Measurements from ENCODE around the gene SPRR2B. TPM values are rescaled to one million over a fixed set of nuclear protein-coding genes. Genes with fewer than 3 reads are reported as not detected.

Gene SPRR2B
- total and polyA plus RNA-seq, 12 donors, result not detected

DNA sequence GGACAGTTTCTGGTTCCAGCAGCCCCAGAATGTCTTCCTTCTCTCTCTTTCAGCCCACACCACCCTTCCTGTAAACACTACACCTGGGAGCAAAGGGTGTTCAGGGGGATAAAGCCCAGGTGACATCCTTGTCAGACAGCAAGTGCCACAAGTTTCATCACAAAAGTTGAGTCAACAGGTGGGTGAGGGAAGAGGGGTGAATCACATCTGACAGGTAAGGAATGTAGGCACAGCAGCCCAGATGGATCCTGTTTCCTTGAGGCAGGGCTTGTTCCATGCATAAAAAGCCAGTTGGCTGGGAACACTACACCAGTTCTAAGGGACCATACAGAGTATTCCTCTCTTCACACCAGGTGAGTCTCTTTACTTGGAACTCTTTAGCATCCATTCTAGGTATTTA, 40.5 kb downstream of the SPRR2B start, which contains the start of gene SPRR1B:
Gene SPRR1B, plus strand, starts transcription at position 309 of the 400 bp plus-strand sequence. CDS start 1,143 bp downstream, outside the sequence.
- H3K36me3 ChIP-seq, result no peaks in the 10 kb centered on the region
- intact Hi-C loops (cut with DNase I), result no loop called here
- no peak within 1 kb of the TSS for H3K27ac ChIP-seq
- H3K27me3 ChIP-seq, result peaks cover 0 to 6% (median 0%) of the 10 kb centered on the region in 7 donors
- DNase-seq (no peak), ATAC-seq (no peak)
- no peaks in the 10 kb centered on the region for H3K4me1 ChIP-seq
- TF ChIP-seq, protein P1, sequence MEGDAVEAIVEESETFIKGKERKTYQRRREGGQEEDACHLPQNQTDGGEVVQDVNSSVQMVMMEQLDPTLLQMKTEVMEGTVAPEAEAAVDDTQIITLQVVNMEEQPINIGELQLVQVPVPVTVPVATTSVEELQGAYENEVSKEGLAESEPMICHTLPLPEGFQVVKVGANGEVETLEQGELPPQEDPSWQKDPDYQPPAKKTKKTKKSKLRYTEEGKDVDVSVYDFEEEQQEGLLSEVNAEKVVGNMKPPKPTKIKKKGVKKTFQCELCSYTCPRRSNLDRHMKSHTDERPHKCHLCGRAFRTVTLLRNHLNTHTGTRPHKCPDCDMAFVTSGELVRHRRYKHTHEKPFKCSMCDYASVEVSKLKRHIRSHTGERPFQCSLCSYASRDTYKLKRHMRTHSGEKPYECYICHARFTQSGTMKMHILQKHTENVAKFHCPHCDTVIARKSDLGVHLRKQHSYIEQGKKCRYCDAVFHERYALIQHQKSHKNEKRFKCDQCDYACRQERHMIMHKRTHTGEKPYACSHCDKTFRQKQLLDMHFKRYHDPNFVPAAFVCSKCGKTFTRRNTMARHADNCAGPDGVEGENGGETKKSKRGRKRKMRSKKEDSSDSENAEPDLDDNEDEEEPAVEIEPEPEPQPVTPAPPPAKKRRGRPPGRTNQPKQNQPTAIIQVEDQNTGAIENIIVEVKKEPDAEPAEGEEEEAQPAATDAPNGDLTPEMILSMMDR (IDR thresholded peaks at IDR 0.05), result no peak
- H3K9me3 ChIP-seq, result peaks cover 0 to 4% (median 0%) of the 10 kb centered on the region in 11 donors
- H3K4me3 ChIP-seq, result no peak within 1 kb of the TSS

DNA sequence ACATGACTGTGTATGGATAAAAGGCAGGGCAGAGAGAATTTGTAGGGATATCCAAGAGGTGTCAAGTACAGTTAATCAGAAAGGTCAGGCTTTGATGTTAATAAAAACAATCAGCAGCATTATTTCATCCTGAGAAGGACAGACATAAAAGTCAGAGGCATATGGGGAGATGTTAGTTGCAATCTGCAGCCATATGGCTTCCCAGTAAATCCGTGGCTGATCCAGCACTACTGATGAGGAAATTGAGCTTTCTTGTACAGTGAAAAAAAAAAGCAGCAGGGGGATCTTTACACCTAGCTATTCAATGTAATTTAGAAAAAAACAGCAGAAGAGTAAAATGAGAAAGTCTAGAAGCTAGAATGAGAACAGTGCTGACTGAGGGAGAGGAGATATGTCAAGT, 42.6 kb downstream of the SPRR2B start:
- peaks cover 0 to 6% (median 0%) of the 10 kb centered on the region in 7 donors for H3K27me3 ChIP-seq
- ATAC-seq, result no peak
- no peak for DNase-seq
- H3K9me3 ChIP-seq, result peaks cover 0 to 4% (median 0%) of the 10 kb centered on the region in 11 donors
- H3K36me3 ChIP-seq, result no peaks in the 10 kb centered on the region
- 57 to 68% methylated on average over 1 of the region's 1 CpG for WGBS, 2 donors
- intact Hi-C loops (cut with DNase I), result no loop called here
- no peaks in the 10 kb centered on the region for H3K4me1 ChIP-seq
- TF ChIP-seq, protein P1 (IDR thresholded peaks at IDR 0.05), result no peak
- H3K27ac ChIP-seq, result no peak overlapping the region
- no peak overlapping the region for H3K4me3 ChIP-seq

DNA sequence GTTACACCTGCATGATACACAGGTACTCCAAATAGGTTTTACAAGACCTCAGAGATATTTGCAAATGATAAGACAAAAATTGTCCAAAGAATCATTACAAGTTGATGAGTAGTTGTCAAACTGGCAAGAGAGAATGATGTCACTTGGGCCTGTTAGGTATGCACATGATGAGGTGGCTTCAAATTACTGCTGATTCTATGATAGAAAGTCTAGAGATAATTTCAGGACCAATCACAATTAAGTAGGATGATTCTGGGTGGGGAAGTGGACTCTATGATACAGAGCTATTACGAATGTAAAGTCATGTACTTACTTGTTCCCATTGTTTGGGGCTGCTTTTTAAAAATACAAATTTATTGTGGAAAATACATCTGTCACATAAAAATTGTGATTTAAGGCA, 45.6 kb downstream of the SPRR2B start:
- intact Hi-C loops (cut with DNase I), result no loop called here
- TF ChIP-seq, protein P1 (IDR thresholded peaks at IDR 0.05), result no peak
- no peak overlapping the region for H3K4me3 ChIP-seq
- peaks cover 0 to 4% (median 0%) of the 10 kb centered on the region in 11 donors for H3K9me3 ChIP-seq
- no peaks in the 10 kb centered on the region for H3K4me1 ChIP-seq
- no peak for DNase-seq
- no peak for ATAC-seq
- 77 to 79% methylated on average over 1 of the region's 1 CpG for WGBS, 2 donors
- H3K27ac ChIP-seq, result no peak overlapping the region
- H3K36me3 ChIP-seq, result no peaks in the 10 kb centered on the region
- peaks cover 0 to 3% (median 0%) of the 10 kb centered on the region in 7 donors for H3K27me3 ChIP-seq

DNA sequence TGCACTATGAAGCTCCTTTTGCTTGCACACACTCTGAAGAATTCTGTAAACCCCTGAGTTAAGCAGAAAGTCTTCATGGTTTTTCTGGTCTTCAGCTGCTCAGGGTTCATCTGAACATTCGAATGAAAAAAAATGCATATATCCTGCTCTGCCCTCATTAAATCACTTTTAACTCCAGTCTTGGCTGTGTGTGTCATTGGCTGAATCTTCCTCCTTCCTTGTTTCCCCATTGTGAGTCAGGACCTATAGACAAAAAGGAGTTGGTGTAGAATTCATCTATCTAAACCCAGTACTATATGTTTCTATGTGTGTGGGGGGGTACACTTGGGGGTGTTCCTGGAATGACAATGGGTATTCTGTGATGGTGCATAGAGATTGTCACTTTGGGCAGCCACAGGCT, 47.0 kb downstream of the SPRR2B start:
- H3K4me1 ChIP-seq, result no peaks in the 10 kb centered on the region
- no peak for ATAC-seq
- H3K4me3 ChIP-seq, result no peak overlapping the region
- TF ChIP-seq, protein P1 (IDR thresholded peaks at IDR 0.05), result no peak
- H3K27me3 ChIP-seq, result peaks cover 0 to 2% (median 0%) of the 10 kb centered on the region in 7 donors
- no peaks in the 10 kb centered on the region for H3K36me3 ChIP-seq
- DNase-seq, result no peak
- peaks cover 0 to 4% (median 0%) of the 10 kb centered on the region in 11 donors for H3K9me3 ChIP-seq
- intact Hi-C loops (cut with DNase I), result no loop called here
- 79 to 84% methylated on average over 1 of the region's 1 CpG for WGBS, 2 donors
- H3K27ac ChIP-seq, result no peak overlapping the region

All from heart right ventricle (tissue), 16 donors.